Stomach (tissue), 9 donors: Measurements from ENCODE around the gene STUM. TPM values are rescaled to one million over a fixed set of nuclear protein-coding genes. Genes with fewer than 3 reads are reported as not detected.
A peak's percentile ranks its signal among the peaks of the same experiment; 100 is the strongest.

Experiments
- DNase-seq, 2 donors: peaks; one replicate each; pipeline versions ENCODE4 v3.0.0 to v3.0.0-alpha.2; 2013 to 2019
- H3K27ac ChIP-seq, 5 donors: fragments of 200-600 bp in 4 of 5; sonication (generic) in 4 of 5; one replicate each; pipeline ENCODE4 v1.5.1; 2013 to 2019; ENCODE audit warnings: mild to moderate bottlenecking in 1 of 5, moderate library complexity in 1 of 5
- H3K27me3 ChIP-seq, 3 donors: fragments of 200-600 bp; sonication (generic); one replicate each; pipeline ENCODE4 v1.5.1; 2017 to 2019; ENCODE audit warnings: mixed run types in 1 of 3
- H3K36me3 ChIP-seq, 4 donors: fragments of 200-600 bp; sonication (generic); 1 replicate in 3 of 4; 2 replicates in 1 of 4; pipeline ENCODE4 v1.5.1; 2016 to 2019
- H3K4me1 ChIP-seq, 4 donors: fragments of 200-600 bp; sonication (generic); one replicate each; pipeline ENCODE4 v1.5.1; 2016 to 2019
- H3K4me3 ChIP-seq, 4 donors: fragments of 200-600 bp; sonication (generic) in 3 of 4; one replicate each; pipeline ENCODE4 v1.5.1; 2016 to 2019; ENCODE audit warnings: mild to moderate bottlenecking in 1 of 4
- H3K9me3 ChIP-seq, 4 donors: fragments of 200-600 bp; sonication (generic); one replicate each; pipeline ENCODE4 v1.5.1; 2016 to 2019
- CTCF ChIP-seq, 7 experiments: fragments of 450-650 bp in 4 of 7; fragments of 200-600 bp in 3 of 7; sonication (generic) in 3 of 7; IDR thresholded peaks; one replicate each; pipeline ENCODE4 v1.5.1; 2016 to 2019; ENCODE audit warnings: antibody characterized with exemption in 7 of 7, control low read depth in 2 of 7, mild to moderate bottlenecking in 1 of 7
- EP300 ChIP-seq: sonication (generic); formaldehyde crosslinking; IDR thresholded peaks from one replicate; pipeline ENCODE4 v1.6.1; 2017; ENCODE audit warnings: antibody characterized with exemption
- POLR2A ChIP-seq, 4 donors: fragments of 450-650 bp; IDR thresholded peaks; one replicate each; pipeline ENCODE4 v1.6.1; 2016; ENCODE audit warnings: antibody characterized with exemption in 4 of 4, control low read depth in 2 of 4, mild to moderate bottlenecking in 1 of 4, moderate library complexity in 1 of 4
- POLR2AphosphoS5 ChIP-seq, 3 donors: sonication (generic); formaldehyde crosslinking; IDR thresholded peaks; one replicate each; pipeline ENCODE4 v1.6.1; 2016; ENCODE audit warnings: antibody characterized with exemption in 3 of 3
- WGBS, 5 donors: extraction: QIAGEN DNeasy Blood & Tissue Kit in 3 of 5; methylation state at CpG; one replicate each; pipeline versions ENCODE4 v1.1.5 to v1.1.7; 2013 to 2018; 5-methylcytosine and 5-hydroxymethylcytosine counted together
- intact Hi-C: fragments of 100-400 bp; cut with DNase I; formaldehyde crosslinking; loops from one replicate; pipeline ENCODE4 v1.15.1; 2023; ENCODE audit warnings: low total_unique reads
- polyA plus RNA-seq, 3 donors: library from polyadenylated mRNA; stranded (reverse); fragments of 200-250 nt; gene quantifications; one replicate each; pipeline ENCODE4 v1.2.3, GENCODE V29; 2013
- total RNA-seq, 5 donors: library from RNA; depleted of rRNA; stranded (reverse); fragments of >200 nt; gene quantifications; one replicate each; pipeline versions ENCODE4 v1.1.0 to v1.2.3, GENCODE V29; 2014 to 2016
- donor health status: healthy with polysubstance abuse.
- donor health status: Bipolar disorder and iron deficiency.
- donor health status: healthy.

The STUM gene
- total and polyA plus RNA-seq, 8 donors = under 0.01 to 2.8 (median 1.5) TPM

GRCh38 chr1:226542623-226543103 is 5.9 kb upstream of the STUM start:
- TF ChIP-seq POLR2AphosphoS5 (IDR thresholded peaks at IDR 0.05) (no peak), EP300 (no peak), CTCF (IDR thresholded peaks at IDR 0.05) (no peak), POLR2A (IDR thresholded peaks at IDR 0.05) (no peak)
- H3K9me3 ChIP-seq = no peaks in the 10 kb centered on the region
- intact Hi-C loops = no loop called here
- peak; percentile 19 to 65 for DNase-seq
- H3K36me3 ChIP-seq = no peaks in the 10 kb centered on the region
- H3K27me3 ChIP-seq = no peaks in the 10 kb centered on the region
- 25 to 49% (median 38%) methylated on average over 10 of the region's 10 CpGs for WGBS, 5 donors
- H3K4me3 ChIP-seq = no peak overlapping the region
- H3K27ac ChIP-seq = peak overlapping the region in 2 of 5 donors; percentile 6 to 59
- peaks cover 7 to 21% (median 16%) of the 10 kb centered on the region in 4 donors for H3K4me1 ChIP-seq

- Histone ChIP-seq H3K4me1 (peaks cover 33 to 54% (median 43%) of the 10 kb centered on the region in 4 donors), H3K4me3 (no peak overlapping the region), H3K27me3 (peaks cover 0 to 31% (median 22%) of the 10 kb centered on the region in 3 donors), H3K9me3 (no peaks in the 10 kb centered on the region), H3K27ac (peak overlapping the region in 1 of 5 donors; percentile 4), H3K36me3 (no peaks in the 10 kb centered on the region)
- DNase-seq = peak in 1 of 2 donors; percentile 56
- TF ChIP-seq POLR2A (IDR thresholded peaks at IDR 0.05) = no peak
- TF ChIP-seq EP300 = no peak
- no peak for TF ChIP-seq POLR2AphosphoS5 (IDR thresholded peaks at IDR 0.05)
- intact Hi-C loops = no loop called here
- WGBS, 5 donors = 59 to 78% (median 70%) methylated on average over 5 of the region's 5 CpGs
These were observed 2.5 kb upstream of the STUM start for GRCh38 chr1:226545836-226546596.

GRCh38 chr1:226546926-226547325 is 1.6 kb upstream of the STUM start:
- Histone ChIP-seq H3K4me1 (peaks cover 31 to 53% (median 42%) of the 10 kb centered on the region in 4 donors), H3K36me3 (no peaks in the 10 kb centered on the region), H3K9me3 (no peaks in the 10 kb centered on the region), H3K27me3 (peaks cover 0 to 37% (median 22%) of the 10 kb centered on the region in 3 donors), H3K4me3 (no peak overlapping the region), H3K27ac (peak overlapping the region in 1 of 5 donors; percentile 77)
- TF ChIP-seq POLR2A (IDR thresholded peaks at IDR 0.05) = no peak
- no peak for TF ChIP-seq CTCF (IDR thresholded peaks at IDR 0.05)
- TF ChIP-seq POLR2AphosphoS5 (IDR thresholded peaks at IDR 0.05) = no peak
- no peak for TF ChIP-seq EP300
- DNase-seq = no peak
- intact Hi-C loops = no loop called here
- 84 to 97% (median 89%) methylated on average over 4 of the region's 4 CpGs for WGBS, 5 donors

- Histone ChIP-seq H3K4me3 (peak overlapping the region; percentile 54 to 73 (median 60)), H3K36me3 (no peaks in the 10 kb centered on the region), H3K9me3 (no peaks in the 10 kb centered on the region), H3K4me1 (peaks cover 22 to 44% (median 36%) of the 10 kb centered on the region in 4 donors), H3K27me3 (peaks cover 0 to 37% (median 22%) of the 10 kb centered on the region in 3 donors), H3K27ac (peak overlapping the region in 3 of 5 donors; percentile 32 to 77 (median 63))
- WGBS, 5 donors = 2 to 5% (median 3%) methylated on average over 16 of the region's 16 CpGs
- peak; percentile 88 to 96 for DNase-seq
- intact Hi-C loops = no loop called here
- TF ChIP-seq POLR2AphosphoS5 (IDR thresholded peaks at IDR 0.05) (peak in 2 of 3 donors; percentile 35 to 56), EP300 (no peak), CTCF (IDR thresholded peaks at IDR 0.05) (peak in 5 of 7 experiments; percentile 80 to 85 (median 82))
These were observed 791 bp upstream of the STUM start for GRCh38 chr1:226547754-226548191.
